HG02973 (cell line): Measurements from ENCODE around the gene HRG.

ENCODE experiments used
- ATAC-seq: cut with Tn5 transposase; IDR thresholded peaks from one replicate; pipeline ENCODE4 v1.9.1; 2021; ENCODE audit warnings: moderate library complexity; ENCODE audit not compliant: unreplicated experiment

The HRG gene

GRCh38 chr3:186719945-186720739 lies 54.3 kb downstream of the HRG start:
- ATAC-seq = no peak

DNA sequence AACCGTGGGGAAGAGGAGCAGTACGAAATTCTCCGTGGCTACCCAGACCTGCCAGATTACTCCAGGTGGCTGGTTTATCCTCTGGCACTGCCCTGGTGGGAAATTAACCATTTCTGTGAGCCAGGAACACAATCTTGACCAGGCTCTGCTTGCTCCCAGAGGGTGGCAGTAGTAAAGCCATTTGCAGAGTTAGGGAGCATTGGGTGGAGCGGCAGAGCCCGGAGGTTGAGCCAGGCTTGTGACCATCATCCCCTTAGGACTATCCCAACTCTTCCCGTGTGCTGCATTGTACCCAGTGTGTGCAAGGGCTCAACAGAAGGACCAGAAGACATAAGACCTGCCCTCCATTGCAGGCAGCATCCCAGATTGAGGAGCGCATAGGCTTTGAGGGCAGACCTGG lies 56.6 kb downstream of the HRG start:
- ATAC-seq = no peak

DNA sequence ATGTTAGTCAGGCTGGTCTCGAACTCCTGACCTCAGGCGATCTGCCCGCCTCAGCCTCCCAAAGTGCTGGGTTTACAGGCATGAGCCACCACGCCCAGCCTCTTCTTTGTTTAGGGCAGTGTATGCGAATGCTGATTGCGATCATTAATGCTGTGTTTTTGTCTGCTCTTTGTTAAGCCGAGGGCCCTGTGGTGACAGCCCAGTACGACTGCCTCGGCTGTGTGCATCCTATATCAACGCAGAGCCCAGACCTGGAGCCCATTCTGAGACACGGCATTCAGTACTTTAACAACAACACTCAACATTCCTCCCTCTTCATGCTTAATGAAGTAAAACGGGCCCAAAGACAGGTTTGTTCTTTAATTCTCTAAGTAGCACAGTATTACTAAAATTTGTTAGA lies 59.1 kb downstream of the HRG start:
- no peak for ATAC-seq
